HepG2 (cell line): Measurements from ENCODE around the gene FAM162A. TPM values are rescaled to one million over a fixed set of nuclear protein-coding genes. Genes with fewer than 3 reads are reported as not detected.

Source experiments
- CBX2 ChIP-seq, 2 experiments: fragments of 200-600 bp in 1 of 2; sonication (generic); formaldehyde crosslinking in 1 of 2; IDR thresholded peaks; 2 replicates each; pipeline versions ENCODE4 v1.7.0 to v1.8.1; 2018 to 2022; ENCODE audit warnings: low read depth in 2 of 2, low read length in 1 of 2, mild to moderate bottlenecking in 1 of 2, missing genetic modification reagents in 1 of 2
- CREM ChIP-seq, 2 experiments: sonication (generic) in 1 of 2; formaldehyde crosslinking in 1 of 2; IDR thresholded peaks; 2 replicates each; pipeline versions ENCODE4 v1.4.0 to v1.6.1; 2016 to 2020; ENCODE audit warnings: antibody characterized with exemption in 1 of 2, mild to moderate bottlenecking in 1 of 2, missing genetic modification reagents in 1 of 2
- DR1 ChIP-seq: sonication (generic); formaldehyde crosslinking; IDR thresholded peaks from 2 replicates; pipeline ENCODE4 v1.8.0; 2021; ENCODE audit warnings: mild to moderate bottlenecking, missing genetic modification reagents, inconsistent platforms
- HIVEP1 ChIP-seq: sonication (generic); formaldehyde crosslinking; IDR thresholded peaks from 2 replicates; pipeline ENCODE4 v1.4.0; 2020; ENCODE audit warnings: mild to moderate bottlenecking, missing genetic modification reagents
- HOXA3 ChIP-seq: sonication (generic); formaldehyde crosslinking; IDR thresholded peaks from 2 replicates; pipeline ENCODE4 v1.5.0; 2020; ENCODE audit warnings: missing genetic modification reagents
- MAFF ChIP-seq: IDR thresholded peaks from 2 replicates; pipeline ENCODE4 v1.6.1; 2011; ENCODE audit warnings: low read depth, low read length, improper control_type of control experiment
- MEIS1 ChIP-seq: sonication (generic); formaldehyde crosslinking; IDR thresholded peaks from 2 replicates; pipeline ENCODE4 v1.9.0; 2021; ENCODE audit warnings: mild to moderate bottlenecking, missing genetic modification reagents, moderate library complexity, borderline replicate concordance
- NCOA1 ChIP-seq: sonication (generic); formaldehyde crosslinking; IDR thresholded peaks from 2 replicates; pipeline ENCODE4 v1.9.0; 2021; ENCODE audit warnings: missing genetic modification reagents
- NCOA5 ChIP-seq: sonication (generic); formaldehyde crosslinking; IDR thresholded peaks from 2 replicates; pipeline ENCODE4 v1.4.0; 2020; ENCODE audit warnings: missing genetic modification reagents
- NFIC ChIP-seq: IDR thresholded peaks from 2 replicates; pipeline ENCODE4 v1.6.1; 2012; ENCODE audit warnings: mild to moderate bottlenecking, low read length, inconsistent platforms
- PCBP2 ChIP-seq: fragments of 200-400 bp; formaldehyde crosslinking; optimal IDR thresholded peaks from 2 replicates; pipeline ENCODE3; 2018; ENCODE audit warnings: low read length, low read depth; ENCODE audit not compliant: poor library complexity, severe bottlenecking
- SYNCRIP ChIP-seq: fragments of 200-400 bp; formaldehyde crosslinking; IDR thresholded peaks from 2 replicates; pipeline ENCODE4 v1.6.1; 2018; ENCODE audit warnings: mild to moderate bottlenecking, low read depth, low read length; ENCODE audit not compliant: insufficient read depth
- U2AF1 ChIP-seq: fragments of 200-400 bp; formaldehyde crosslinking; optimal IDR thresholded peaks from 2 replicates; pipeline ENCODE3; 2017; ENCODE audit warnings: mild to moderate bottlenecking, low read depth, low read length
- ZBTB1 ChIP-seq: sonication (generic); formaldehyde crosslinking; IDR thresholded peaks from 2 replicates; pipeline ENCODE4 v1.4.0; 2020; ENCODE audit warnings: missing genetic modification reagents, borderline replicate concordance
- ZIK1 ChIP-seq: sonication (generic); formaldehyde crosslinking; IDR thresholded peaks from 2 replicates; pipeline ENCODE4 v1.5.0; 2020; ENCODE audit warnings: mild to moderate bottlenecking, low read depth, missing genetic modification reagents, borderline replicate concordance
- ZKSCAN1 ChIP-seq: fragments of 150-350 bp; IDR thresholded peaks from 2 replicates; pipeline ENCODE4 v1.6.1; 2014; ENCODE audit warnings: low read length
- ZNF34 ChIP-seq: sonication (generic); formaldehyde crosslinking; IDR thresholded peaks from 2 replicates; pipeline ENCODE4 v1.4.0; 2020; ENCODE audit warnings: mild to moderate bottlenecking, missing genetic modification reagents, borderline replicate concordance
- ZSCAN9 ChIP-seq: IDR thresholded peaks from 2 replicates; pipeline ENCODE4 v1.6.1; 2016; ENCODE audit warnings: borderline replicate concordance
- polyA plus RNA-seq, 8 experiments: library from polyadenylated mRNA; depleted of rRNA in 3 of 8; stranded (reverse) in 7 of 8; unstranded in 1 of 8; fragments of >200 nt; fragmentation: Illumina TruSeq in 4 of 8; extraction: Trizol in 4 of 8; gene quantifications; 2 replicates each; pipeline versions ENCODE4 v1.2.1 to v1.2.3, GENCODE V29; 2011 to 2016; ENCODE audit warnings: low read depth in 4 of 8, missing spikeins in 1 of 8, mixed read lengths in 1 of 8; ENCODE audit not compliant: insufficient read depth in 1 of 8
- total RNA-seq, 5 experiments: library from RNA; depleted of rRNA; stranded (reverse); fragments of >200 nt; fragmentation: Illumina TruSeq; extraction: Trizol; gene quantifications; 2 replicates each; pipeline ENCODE4 v1.2.3, GENCODE V29; 2016; ENCODE audit warnings: low read depth in 1 of 5
- TF ChIP-seq, protein P1 (sequence below), 2 experiments: sonication (generic) in 1 of 2; formaldehyde crosslinking in 1 of 2; IDR thresholded peaks; 2 replicates each; pipeline versions ENCODE4 v1.4.0 to v1.6.1; 2016 to 2020; ENCODE audit warnings: borderline replicate concordance in 1 of 2, low read depth in 1 of 2, mild to moderate bottlenecking in 1 of 2, missing genetic modification reagents in 1 of 2
- TF ChIP-seq, protein P2 (sequence below): sonication (generic); formaldehyde crosslinking; IDR thresholded peaks from 2 replicates; pipeline ENCODE4 v1.4.0; 2020; ENCODE audit warnings: missing genetic modification reagents
- TF ChIP-seq, protein P3 (sequence below): IDR thresholded peaks from 2 replicates; pipeline ENCODE4 v1.6.1; 2016

The FAM162A gene
- total and polyA plus RNA-seq, 2 of the 13 experiments (the other 11 are each of a cell fraction or from before 2014, with no cell fraction given) = 115 to 155 TPM

DNA sequence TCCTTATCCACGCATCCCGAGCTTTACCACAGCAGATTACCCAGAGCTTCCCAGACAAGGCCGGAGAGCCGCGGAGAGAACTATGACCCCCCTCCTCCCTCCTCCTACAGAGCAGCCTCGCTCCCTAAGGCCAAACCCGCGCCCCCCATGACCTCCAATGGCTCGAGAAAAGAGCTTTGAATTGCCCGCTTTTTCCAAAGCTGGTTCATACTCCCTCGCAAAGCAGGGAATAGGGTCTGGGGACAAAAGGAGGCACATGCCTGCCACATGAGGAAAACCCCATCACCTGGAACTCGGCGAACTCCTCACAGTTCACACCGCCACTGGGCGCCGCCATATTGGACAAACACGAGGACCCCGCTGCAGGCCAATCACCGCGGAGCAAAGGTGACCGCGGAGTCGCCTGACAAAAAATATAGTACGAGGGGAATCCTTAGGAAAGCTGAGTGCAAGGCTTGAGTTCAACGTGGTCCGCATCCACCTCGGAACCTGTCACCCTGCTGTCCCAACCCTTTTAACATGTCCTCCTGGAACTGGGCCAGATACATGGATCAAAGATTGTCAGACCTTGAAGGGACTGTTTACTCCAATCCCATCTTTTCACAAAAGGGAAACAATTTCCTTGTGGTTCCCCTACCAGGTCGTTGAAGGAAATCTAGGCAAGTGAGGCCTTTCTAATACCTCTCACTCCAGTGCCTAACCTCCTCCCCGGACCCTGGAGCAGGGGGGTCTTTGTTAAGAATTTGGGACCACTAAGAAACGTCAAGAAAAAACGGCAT is 905 bp upstream of the FAM162A start, which contains the start of gene MIX23 (continued):
- TF ChIP-seq CREM (IDR thresholded peaks at IDR 0.05) (peak; percentile 52), CREM (CRISPR knock-in tag; IDR thresholded peaks at IDR 0.05) (no peak), NCOA5 (CRISPR knock-in tag) (no peak), NFIC (peak; percentile 9; the same call in 1 of the 2 replicates), HIVEP1 (CRISPR knock-in tag) (peak; percentile 75), ZBTB1 (CRISPR knock-in tag) (no peak; the same call in 1 of the 2 replicates), CBX2 (IDR thresholded peaks at IDR 0.05; ENCODE audit: low read depth, low read length) (no peak), CBX2 (CRISPR knock-in tag; IDR thresholded peaks at IDR 0.05; ENCODE audit: low read depth) (no peak), MAFF (no peak), PCBP2 (peak; percentile 4), MEIS1 (peak; percentile 83; the same call in 1 of the 2 replicates), HOXA3 (CRISPR knock-in tag) (peak; percentile 75; the same call in 1 of the 2 replicates), ZIK1 (no peak), ZNF34 (peak; percentile 87; the same call in 1 of the 2 replicates), SYNCRIP (no peak), ZKSCAN1 (no peak), ZSCAN9 (CRISPR knock-in tag) (peak; percentile 67; the same call in 1 of the 2 replicates), DR1 (peak; percentile 81), NCOA1 (0 out of 2 replicates have a peak, but pooled peaks have one; percentile 34), U2AF1 (no peak)
- TF ChIP-seq, protein P1, sequence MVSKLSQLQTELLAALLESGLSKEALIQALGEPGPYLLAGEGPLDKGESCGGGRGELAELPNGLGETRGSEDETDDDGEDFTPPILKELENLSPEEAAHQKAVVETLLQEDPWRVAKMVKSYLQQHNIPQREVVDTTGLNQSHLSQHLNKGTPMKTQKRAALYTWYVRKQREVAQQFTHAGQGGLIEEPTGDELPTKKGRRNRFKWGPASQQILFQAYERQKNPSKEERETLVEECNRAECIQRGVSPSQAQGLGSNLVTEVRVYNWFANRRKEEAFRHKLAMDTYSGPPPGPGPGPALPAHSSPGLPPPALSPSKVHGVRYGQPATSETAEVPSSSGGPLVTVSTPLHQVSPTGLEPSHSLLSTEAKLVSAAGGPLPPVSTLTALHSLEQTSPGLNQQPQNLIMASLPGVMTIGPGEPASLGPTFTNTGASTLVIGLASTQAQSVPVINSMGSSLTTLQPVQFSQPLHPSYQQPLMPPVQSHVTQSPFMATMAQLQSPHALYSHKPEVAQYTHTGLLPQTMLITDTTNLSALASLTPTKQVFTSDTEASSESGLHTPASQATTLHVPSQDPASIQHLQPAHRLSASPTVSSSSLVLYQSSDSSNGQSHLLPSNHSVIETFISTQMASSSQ (IDR thresholded peaks at IDR 0.05; ENCODE audit: low read depth) = no peak
- TF ChIP-seq, protein P1 (CRISPR knock-in tag; IDR thresholded peaks at IDR 0.05; ENCODE audit: borderline replicate concordance) = peak; percentile 71; the same call in 1 of the 2 replicates
- TF ChIP-seq, protein P2, sequence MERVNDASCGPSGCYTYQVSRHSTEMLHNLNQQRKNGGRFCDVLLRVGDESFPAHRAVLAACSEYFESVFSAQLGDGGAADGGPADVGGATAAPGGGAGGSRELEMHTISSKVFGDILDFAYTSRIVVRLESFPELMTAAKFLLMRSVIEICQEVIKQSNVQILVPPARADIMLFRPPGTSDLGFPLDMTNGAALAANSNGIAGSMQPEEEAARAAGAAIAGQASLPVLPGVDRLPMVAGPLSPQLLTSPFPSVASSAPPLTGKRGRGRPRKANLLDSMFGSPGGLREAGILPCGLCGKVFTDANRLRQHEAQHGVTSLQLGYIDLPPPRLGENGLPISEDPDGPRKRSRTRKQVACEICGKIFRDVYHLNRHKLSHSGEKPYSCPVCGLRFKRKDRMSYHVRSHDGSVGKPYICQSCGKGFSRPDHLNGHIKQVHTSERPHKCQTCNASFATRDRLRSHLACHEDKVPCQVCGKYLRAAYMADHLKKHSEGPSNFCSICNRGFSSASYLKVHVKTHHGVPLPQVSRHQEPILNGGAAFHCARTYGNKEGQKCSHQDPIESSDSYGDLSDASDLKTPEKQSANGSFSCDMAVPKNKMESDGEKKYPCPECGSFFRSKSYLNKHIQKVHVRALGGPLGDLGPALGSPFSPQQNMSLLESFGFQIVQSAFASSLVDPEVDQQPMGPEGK (CRISPR knock-in tag) = no peak; the same call in 1 of the 2 replicates
- TF ChIP-seq, protein P3, sequence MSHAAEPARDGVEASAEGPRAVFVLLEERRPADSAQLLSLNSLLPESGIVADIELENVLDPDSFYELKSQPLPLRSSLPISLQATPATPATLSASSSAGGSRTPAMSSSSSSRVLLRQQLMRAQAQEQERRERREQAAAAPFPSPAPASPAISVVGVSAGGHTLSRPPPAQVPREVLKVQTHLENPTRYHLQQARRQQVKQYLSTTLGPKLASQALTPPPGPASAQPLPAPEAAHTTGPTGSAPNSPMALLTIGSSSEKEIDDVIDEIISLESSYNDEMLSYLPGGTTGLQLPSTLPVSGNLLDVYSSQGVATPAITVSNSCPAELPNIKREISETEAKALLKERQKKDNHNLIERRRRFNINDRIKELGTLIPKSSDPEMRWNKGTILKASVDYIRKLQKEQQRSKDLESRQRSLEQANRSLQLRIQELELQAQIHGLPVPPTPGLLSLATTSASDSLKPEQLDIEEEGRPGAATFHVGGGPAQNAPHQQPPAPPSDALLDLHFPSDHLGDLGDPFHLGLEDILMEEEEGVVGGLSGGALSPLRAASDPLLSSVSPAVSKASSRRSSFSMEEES (CRISPR knock-in tag) = peak; percentile 47; the same call in 1 of the 2 replicates
